D341Med (cell line): ENCODE results near the gene VPS4A.

ENCODE experiments used
- DNase-seq: peaks from one replicate; pipeline ENCODE4 v3.0.0; 2012; ENCODE audit warnings: low spot score

The VPS4A gene

DNA sequence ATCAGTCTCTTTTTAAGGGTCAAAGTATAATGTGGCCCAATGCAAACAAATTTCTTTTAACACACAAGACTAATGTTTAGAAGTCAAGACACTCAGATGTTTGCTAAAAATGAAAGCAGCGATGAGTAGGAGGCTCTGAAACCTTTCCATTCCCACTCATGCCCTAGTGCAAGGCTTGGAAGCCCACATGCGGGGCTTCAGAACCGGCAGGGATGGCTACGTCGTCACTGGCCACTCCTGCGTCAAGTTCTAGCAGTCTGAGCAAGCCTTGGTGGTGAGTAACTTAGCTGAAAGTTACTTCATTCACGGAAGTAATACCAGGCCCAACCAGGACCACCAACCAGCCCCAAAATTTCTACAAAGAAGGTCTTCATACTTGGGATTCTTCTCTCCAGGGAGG lies 55.3 kb downstream of the VPS4A start:
- DNase-seq, result no peak

DNA sequence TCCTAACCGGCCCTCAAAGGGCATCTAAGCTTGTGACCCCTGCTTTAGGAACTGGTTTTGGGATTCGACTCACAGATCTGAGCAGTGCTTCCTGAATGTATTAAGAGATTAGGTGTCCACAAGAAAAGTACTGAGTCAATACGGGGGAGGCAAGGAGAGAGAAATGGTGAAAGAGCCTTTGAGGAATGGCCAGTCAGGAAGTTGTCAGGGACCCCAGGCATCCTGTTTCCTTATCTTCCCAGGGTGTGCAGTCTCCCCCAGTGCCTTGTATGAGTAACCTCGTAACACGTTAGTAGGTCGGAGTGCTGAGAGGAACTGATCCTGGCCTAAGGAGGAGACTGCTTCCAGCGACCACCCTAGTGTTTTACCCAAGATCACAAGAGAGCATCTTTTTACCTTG lies 56.8 kb downstream of the VPS4A start:
- DNase-seq, result no peak

DNA sequence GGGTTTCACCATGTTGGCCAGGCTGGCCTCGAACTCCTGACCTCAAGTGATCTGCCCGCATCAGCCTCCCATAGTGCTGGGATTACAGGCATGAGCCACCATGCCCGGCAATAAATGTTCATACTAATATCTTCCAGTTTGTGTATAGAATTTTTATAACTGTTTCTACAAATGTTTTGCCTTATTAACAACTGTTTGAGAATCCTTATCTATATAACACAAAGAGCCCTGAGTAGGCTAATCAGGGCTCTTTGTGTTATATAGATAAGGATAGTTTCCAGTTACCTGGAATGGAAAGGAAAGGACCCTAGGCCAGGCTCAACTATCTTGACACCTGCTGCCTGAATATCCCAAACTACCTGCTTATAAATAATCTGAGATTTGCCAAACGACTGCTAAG lies 57.7 kb downstream of the VPS4A start:
- no peak for DNase-seq

DNA sequence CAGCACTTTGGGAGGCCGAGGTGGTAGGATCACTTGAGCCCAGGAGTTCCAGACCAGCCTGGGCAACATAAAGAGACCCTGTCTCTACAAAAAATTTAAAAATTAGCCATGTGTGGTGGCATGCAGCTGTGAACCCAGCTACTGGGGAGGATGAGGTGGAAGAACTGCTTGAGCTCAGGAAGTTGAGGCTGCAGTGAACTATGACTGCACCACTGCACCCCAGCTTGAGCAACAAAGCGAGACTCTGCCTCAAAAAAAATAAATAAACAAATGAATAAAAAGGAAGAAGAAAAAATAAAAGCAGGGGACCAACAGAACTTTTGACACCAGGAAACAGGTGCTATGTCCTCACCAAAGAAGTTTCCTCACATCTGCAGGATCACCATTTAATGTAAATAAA lies 60.4 kb downstream of the VPS4A start:
- DNase-seq, result no peak

DNA sequence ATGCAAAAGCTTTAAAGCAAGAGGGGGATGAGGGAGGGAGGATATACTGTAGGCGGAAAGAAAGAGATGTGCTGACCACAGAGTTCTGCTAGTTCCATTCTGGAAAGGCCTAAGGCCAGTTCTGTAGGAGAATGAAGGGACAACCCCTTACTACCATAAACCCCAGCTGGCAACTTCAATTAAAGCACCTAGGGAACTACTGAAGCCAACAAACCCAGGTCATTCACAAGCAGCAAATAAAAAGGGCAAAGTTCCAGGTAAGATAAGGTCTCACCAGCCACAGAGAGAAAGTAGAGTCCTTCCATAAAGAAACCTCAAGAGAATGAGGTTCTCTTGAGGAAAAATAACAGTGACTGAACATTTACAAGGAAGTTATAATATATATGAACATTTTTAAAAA lies 61.9 kb downstream of the VPS4A start:
- DNase-seq, result no peak
